GM18907 (cell line): Measurements from ENCODE around the gene SLC1A3.

Experiments used
- ATAC-seq: cut with Tn5 transposase; IDR thresholded peaks from one replicate; pipeline ENCODE4 v1.9.1; 2021; ENCODE audit warnings: mild to moderate bottlenecking, moderate library complexity; ENCODE audit not compliant: unreplicated experiment

Gene SLC1A3

DNA sequence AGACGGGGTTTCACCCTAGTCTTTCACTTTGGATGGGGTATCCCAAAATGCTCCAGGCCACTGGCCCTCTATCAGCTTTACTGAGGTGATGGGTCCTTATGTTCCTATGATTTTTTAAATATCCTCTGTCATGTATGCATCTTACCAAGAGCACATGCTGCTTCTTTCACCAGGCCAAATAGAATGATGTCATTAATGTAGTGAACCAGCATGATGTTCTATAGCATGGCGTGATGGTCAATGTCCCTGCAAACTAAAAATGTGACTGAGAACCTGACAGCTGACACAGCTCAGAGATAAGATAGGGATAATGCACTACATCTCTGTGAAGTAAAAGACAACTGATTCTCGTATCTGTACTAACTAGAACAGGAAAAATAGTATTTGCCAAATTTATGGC lies 103.6 kb downstream of the SLC1A3 start:
- ATAC-seq: no peak

- ATAC-seq: no peak
Observed at GRCh38 chr5:36712706-36713105, 106.3 kb downstream of the SLC1A3 start.

DNA sequence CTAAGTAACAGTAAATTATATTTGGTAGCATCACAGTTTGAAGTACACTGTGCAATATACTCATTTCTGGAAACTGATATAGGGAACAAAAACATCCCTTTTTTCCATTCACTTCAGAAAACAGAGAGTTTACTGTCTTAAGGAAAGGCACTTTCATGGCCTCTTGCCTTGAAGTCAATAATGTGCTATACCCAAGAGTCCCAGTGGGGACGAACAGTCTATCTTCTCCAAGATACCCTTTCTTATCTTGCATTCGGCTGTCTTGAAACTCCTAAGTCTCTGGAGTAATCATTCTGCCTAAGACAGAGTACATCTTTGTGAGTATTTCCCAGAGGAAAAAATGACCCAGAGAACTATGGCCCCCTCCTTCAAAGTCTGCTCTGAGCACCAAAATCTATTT lies 107.1 kb downstream of the SLC1A3 start:
- ATAC-seq: no peak

- no peak for ATAC-seq
Observed at GRCh38 chr5:36717131-36717695, 110.8 kb downstream of the SLC1A3 start.

GRCh38 chr5:36719282-36719681 lies 112.9 kb downstream of the SLC1A3 start:
- no peak for ATAC-seq

DNA sequence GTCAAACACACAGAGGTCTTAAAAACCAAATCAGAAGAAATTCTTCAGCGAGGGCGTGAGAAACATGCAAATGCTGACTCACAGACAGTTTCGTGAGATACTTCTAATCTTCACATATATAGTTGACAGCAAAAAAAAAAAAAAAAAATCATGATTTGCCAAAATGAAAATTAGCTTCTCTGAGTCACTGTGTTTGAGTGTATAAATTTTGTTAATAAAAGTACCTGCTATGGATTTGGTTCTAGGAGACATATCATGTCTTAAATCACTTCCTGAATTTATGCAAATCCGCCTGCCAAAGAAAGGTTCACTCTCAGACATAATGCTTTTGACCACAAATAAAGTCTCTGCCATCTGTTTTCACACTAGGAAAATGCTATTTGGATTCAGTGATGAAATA lies 114.3 kb downstream of the SLC1A3 start:
- ATAC-seq: peak; percentile 14

DNA sequence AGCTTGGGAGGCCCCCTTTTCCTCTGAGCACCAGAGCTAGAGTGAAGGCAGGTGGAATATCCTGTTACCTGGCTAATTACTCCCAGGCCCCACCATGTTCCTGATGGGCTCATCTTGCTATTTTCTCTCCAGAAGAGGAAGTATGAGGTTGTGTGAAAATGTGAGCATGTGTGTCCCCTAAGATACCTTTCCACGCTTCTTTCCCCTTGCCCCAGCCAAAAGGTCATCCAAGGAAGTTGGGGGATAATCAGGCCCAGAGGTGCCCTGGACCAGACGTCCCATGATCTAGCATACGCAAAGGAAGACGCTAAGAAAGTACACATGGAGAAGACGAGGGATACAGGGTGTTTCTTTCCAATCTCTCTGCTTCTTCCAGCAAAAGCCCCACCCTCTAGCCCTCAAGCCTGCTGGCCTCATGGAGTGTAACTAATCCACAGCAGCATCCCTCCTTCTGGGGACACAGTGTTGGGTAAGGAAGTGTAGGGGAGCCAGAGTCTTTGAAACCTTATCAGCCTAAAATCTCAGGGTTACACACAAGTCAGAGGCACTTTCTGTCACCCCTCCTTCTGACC lies 115.3 kb downstream of the SLC1A3 start:
- ATAC-seq: no peak

DNA sequence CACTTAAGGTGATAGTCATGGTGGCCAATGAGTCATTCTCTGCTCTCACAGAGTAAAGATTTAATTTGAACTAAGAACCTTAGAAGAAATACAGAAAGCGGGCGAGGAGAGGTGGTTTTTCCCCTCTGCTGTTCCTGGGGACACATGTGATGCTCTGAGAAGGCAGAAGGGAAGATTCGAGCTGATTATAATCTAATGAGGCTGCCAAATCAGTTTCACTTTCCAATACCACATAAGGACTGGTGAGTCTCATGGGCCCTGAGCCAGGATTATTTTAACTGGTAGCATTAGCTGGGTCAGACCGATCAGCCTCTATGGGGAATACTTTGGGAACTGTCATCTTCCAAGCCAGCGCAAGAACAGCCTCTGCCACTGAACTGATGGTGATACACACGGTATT lies 116.5 kb downstream of the SLC1A3 start:
- ATAC-seq: peak; percentile 26

DNA sequence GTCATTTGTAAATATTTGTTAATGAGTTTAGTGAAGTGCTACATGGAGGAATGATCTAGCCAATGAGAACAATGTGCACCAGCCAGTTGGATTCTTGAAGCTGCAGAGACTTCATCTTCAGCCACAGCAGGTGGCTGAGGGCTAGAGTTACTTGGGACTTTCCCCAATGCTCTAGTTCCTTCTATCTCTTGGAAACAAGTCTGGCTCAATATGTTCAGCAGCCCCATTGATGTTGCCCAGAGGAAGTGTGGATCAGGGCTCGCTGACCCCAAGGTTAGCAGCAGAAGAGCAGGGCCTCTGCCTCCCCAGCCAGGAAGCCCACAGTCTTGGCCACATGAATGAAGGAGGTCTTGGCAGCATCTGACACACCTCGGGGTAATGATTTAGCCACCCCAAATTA lies 117.5 kb downstream of the SLC1A3 start:
- peak; percentile 60 for ATAC-seq

DNA sequence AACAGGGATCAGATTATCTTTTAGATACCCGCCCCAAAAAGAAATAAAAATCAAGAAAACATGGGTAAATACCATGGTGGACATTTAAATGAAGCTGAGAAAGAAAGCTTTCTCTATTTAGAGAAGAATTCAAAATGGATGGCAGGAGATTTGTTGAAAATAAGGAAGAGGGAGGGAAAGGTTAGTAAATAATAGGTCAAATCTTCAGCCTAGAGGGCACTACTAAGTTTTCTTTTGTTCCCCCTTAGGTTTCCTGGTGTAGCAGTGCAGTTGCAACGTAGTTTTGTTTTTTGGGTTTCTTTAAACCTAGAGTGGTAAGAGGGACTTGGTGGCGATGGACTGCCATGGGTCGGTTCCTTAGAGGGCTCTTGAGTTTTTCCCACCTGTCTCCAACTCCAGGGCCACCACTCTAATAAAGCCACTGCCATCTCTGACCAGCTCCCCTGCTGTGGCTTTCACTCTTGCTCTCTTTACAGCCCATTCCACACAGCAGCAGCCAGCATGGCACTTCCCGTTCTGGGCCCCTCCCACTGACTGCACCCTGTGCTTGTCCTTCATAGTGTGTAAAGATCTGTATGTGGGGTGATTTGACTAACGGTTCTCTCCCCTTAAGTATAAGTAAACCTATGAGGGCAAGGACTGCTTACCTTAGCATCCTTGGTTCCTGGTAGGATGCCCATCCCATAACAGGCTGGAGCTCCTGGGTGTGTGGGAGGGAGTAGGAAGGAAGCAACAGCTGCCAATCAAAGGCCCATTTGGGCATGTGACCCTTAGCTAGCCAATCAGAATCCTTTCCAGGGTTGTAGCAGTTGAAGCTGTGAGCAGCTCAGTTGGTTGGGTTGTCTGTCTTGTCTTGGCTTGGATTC lies 118.3 kb downstream of the SLC1A3 start:
- peak; percentile 76 for ATAC-seq

DNA sequence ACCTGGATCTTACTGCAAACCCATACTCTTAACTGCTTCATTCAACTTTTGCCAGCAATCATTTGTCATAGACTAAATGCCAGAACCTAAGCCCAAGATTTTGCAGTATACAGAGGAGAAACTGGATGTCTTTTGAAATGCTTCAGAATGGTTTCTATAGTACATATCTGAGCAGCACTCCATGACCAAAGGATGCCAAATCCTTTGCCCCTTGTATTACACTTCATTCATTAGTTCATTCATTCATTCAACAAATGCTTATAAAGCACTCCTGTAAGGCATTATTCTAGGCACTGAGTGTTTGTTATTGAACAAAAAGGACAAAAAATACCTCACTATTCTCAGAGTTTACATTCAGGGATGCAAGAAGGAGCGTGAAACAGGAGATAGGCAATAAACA lies 119.9 kb downstream of the SLC1A3 start:
- ATAC-seq: no peak

DNA sequence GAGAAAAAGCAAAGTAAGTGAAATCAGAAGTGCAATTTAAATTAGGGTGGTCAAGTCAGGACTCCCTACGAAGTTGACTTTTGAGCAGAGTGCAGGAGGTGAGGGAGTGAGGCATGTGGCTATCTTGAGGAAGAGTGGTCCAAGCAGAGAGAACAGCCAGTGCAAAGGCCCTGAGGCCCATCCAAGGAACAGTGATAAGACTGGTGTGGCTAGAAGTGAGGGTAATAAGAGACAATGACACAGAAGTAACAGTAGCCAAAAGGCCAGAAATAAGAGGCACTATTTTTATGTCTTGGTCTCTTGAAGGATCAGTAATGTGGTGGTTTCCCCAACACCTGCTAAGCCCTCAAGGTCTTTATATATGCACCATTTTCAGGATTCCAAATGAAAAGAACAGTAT lies 120.4 kb downstream of the SLC1A3 start:
- ATAC-seq: no peak

GRCh38 chr5:36728697-36729543 lies 122.5 kb downstream of the SLC1A3 start:
- ATAC-seq: no peak

GRCh38 chr5:36730537-36731216 lies 124.3 kb downstream of the SLC1A3 start:
- ATAC-seq: no peak

DNA sequence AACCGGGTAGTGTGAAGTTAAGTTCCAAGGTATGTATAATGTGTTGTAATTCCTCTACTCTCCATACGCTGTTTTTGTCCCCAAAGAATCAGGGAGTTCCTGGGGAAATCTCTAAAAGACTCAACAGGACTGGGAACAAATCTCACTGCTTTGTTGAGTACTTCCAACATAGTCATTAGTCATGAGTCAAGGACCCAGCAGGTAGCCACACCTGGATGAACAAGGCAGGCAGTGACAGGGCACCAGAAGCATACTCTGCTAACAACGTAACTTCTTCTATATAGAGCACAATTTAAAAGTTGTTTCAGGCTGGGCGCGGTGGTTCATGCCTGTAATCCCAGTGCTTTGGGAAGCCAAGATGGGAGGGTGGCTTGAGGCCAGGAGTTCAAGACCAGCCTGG lies 126.8 kb downstream of the SLC1A3 start:
- no peak for ATAC-seq

GRCh38 chr5:36734422-36734821 lies 128.0 kb downstream of the SLC1A3 start:
- no peak for ATAC-seq

DNA sequence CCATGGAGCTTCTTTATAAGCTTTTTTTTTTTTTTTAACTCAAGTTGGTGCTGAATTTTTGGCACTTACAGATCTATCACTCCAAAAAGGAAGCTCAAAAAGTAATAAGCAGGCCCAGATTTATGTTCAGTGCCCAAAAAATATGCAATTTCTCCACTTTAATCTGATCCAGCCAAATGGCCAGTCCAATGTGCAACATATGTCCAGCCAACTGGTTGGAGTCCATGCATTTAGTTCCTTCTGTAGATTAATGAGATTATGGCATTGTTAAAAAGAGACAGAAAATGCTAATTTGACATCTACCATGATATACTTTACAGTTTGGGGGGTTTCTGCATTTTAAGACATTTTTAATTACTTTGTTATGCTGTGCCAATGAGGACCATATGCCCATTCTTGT lies 129.5 kb downstream of the SLC1A3 start:
- no peak for ATAC-seq
